Mononuclear cell (primary cell): Measurements from ENCODE around the gene SYS1. TPM values are rescaled to one million over a fixed set of nuclear protein-coding genes. Genes with fewer than 3 reads are reported as not detected.
A peak's percentile ranks its signal among the peaks of the same experiment; 100 is the strongest.

Experiments
- H3K27me3 ChIP-seq: 2 replicates; pipeline ENCODE4 v1.6.0; 2011; ENCODE audit warnings: low read length, control low read depth; ENCODE audit not compliant: insufficient read depth
- H3K4me1 ChIP-seq: 2 replicates; pipeline ENCODE4 v1.5.1; 2011; ENCODE audit warnings: mild to moderate bottlenecking, low read length, control low read depth; ENCODE audit not compliant: insufficient read depth
- H3K4me3 ChIP-seq: 2 replicates; pipeline ENCODE4 v1.5.1; 2011; ENCODE audit warnings: mild to moderate bottlenecking, low read length, moderate library complexity
- H3K9me3 ChIP-seq: 2 replicates; pipeline ENCODE4 v1.5.1; 2011; ENCODE audit warnings: low read depth, mild to moderate bottlenecking, control low read depth, low read length
- total RNA-seq: library from RNA; depleted of rRNA; stranded (reverse); fragments of >200 nt; gene quantifications from one replicate; pipeline ENCODE4 v1.2.3, GENCODE V29; 2012

The SYS1 gene
- total RNA-seq, 1 donor, result 63.8 TPM

GRCh38 chr20:45359406-45360148 lies 3.4 kb upstream of the SYS1 start:
- H3K4me3 ChIP-seq, result no peak overlapping the region
- H3K4me1 ChIP-seq, result peaks cover 47% of the 10 kb centered on the region
- no peaks in the 10 kb centered on the region for H3K27me3 ChIP-seq
- no peaks in the 10 kb centered on the region for H3K9me3 ChIP-seq

GRCh38 chr20:45361793-45362192 lies 1.2 kb upstream of the SYS1 start:
- H3K27me3 ChIP-seq, result no peaks in the 10 kb centered on the region
- no peak overlapping the region for H3K4me3 ChIP-seq
- H3K9me3 ChIP-seq, result no peaks in the 10 kb centered on the region
- H3K4me1 ChIP-seq, result peaks cover 67% of the 10 kb centered on the region

- H3K27me3 ChIP-seq, result no peaks in the 10 kb centered on the region
- peaks cover 77% of the 10 kb centered on the region for H3K4me1 ChIP-seq
- no peaks in the 10 kb centered on the region for H3K9me3 ChIP-seq
- H3K4me3 ChIP-seq, result peak overlapping the region; percentile 95
These were observed 896 bp downstream of the SYS1 start for GRCh38 chr20:45363611-45364492.

DNA sequence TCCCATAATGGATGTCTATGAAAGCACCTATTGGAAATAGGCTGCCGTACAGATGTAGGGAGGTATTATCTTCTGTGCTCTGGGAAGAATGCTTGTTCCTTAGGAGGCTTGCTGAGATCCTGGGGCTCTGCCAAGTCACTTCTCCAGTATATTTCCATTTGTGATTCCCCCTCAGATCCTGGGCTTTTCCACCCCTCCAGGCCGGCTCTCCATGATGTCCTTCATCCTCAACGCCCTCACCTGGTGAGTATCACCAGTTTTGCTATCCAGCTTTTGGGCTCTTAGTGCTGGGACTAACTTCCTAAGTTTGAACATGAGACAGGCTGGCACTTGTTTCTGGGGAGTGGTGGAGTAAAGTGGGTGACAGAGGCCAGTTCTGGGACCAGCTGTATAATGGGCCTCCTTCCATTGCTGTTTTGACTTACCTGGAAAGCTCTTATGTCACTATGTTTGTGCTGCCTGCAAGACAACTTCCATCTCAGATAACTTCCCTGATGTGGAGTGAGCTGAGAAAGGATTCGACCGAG lies 2.6 kb downstream of the SYS1 start:
- Histone ChIP-seq H3K4me3 (no peak overlapping the region), H3K9me3 (no peaks in the 10 kb centered on the region), H3K4me1 (peaks cover 88% of the 10 kb centered on the region), H3K27me3 (no peaks in the 10 kb centered on the region)

DNA sequence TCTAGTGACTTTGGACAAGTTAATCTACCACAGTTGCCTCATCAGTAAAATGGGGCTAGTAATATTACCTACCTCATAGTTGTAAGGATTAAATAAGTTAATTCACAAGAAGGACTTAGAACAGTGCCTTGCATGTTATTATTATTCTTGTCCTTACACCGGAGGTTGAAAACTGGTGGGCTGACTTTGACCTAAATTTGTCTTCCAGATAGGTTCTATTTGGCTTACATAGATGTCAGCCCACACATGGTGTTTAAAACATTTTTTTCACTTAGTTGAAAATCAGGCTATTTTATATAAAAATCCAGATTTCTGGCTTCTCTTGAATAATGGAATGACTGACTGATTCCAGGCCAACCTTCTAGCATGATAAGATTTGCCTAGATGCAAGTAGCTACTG lies 3.2 kb downstream of the SYS1 start:
- H3K9me3 ChIP-seq, result no peaks in the 10 kb centered on the region
- no peak overlapping the region for H3K4me3 ChIP-seq
- peaks cover 89% of the 10 kb centered on the region for H3K4me1 ChIP-seq

DNA sequence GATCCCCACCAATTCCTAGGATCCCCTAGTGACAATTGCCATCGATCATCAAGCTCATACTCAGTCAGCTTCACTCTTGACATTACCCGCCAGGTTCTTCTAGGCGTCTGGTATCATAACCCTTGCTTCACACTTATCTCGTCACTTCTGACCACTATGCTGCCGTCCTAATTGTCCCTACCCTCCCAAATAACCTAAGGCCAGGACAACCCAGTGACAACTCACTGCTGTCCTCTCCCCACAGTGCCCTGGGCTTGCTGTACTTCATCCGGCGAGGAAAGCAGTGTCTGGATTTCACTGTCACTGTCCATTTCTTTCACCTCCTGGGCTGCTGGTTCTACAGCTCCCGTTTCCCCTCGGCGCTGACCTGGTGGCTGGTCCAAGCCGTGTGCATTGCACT lies 3.7 kb downstream of the SYS1 start:
- peaks cover 84% of the 10 kb centered on the region for H3K4me1 ChIP-seq

More for the DNA sequence above, 3.2 kb downstream of the SYS1 start:
- H3K27me3 ChIP-seq, result no peaks in the 10 kb centered on the region

DNA sequence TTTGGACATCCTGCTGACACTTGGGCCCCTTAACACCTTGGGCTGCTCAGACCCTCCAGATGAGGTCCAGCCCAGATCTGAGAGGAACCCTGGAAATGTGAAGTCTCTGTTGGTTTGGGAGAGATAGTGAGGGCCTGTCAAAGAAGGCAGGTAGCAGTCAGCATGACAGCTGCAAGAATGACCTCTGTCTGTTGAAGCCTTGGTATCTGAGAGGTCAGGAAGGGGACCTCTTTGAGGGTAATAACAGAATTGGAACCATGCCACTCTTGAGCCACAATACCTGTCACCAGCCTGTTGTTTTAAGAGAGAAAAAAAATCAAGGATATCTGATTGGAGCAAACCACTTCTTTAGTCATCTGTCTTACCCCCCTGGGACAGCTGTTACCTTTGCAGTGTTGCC lies 4.2 kb downstream of the SYS1 start:
- Histone ChIP-seq H3K4me1 (peaks cover 82% of the 10 kb centered on the region), H3K9me3 (no peaks in the 10 kb centered on the region), H3K27me3 (no peaks in the 10 kb centered on the region), H3K4me3 (no peak overlapping the region)

More for the DNA sequence above, 3.7 kb downstream of the SYS1 start:
- H3K4me3 ChIP-seq, result no peak overlapping the region
- no peaks in the 10 kb centered on the region for H3K9me3 ChIP-seq
- H3K27me3 ChIP-seq, result no peaks in the 10 kb centered on the region

GRCh38 chr20:45368221-45368980 lies 5.4 kb downstream of the SYS1 start:
- Histone ChIP-seq H3K9me3 (no peaks in the 10 kb centered on the region), H3K27me3 (no peaks in the 10 kb centered on the region), H3K4me3 (no peak overlapping the region), H3K4me1 (peaks cover 87% of the 10 kb centered on the region)

- no peak overlapping the region for H3K4me3 ChIP-seq
- H3K27me3 ChIP-seq, result no peaks in the 10 kb centered on the region
- peaks cover 70% of the 10 kb centered on the region for H3K4me1 ChIP-seq
- no peaks in the 10 kb centered on the region for H3K9me3 ChIP-seq
These were observed 7.7 kb downstream of the SYS1 start for GRCh38 chr20:45370571-45371160.

DNA sequence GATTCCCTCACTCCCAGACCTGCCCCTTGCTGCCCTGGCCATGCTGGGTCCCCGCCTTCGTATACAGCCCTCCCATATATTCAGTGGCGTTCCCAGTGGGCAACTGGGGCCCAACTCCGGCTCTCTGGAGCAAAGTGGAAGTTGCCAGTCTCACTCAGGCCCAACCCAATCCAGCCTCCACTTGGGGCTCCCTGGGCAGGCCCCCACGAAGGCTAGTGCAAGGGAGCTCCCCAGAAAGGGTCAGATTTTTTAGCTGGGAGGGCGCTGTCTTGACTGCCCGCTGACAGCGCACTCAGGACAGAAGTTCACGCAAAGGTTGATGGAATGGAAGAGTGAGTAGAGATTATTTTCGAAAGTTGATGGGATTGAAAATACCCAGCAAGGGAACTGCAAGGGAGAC lies 9.3 kb downstream of the SYS1 start:
- Histone ChIP-seq H3K4me3 (no peak overlapping the region), H3K4me1 (peaks cover 57% of the 10 kb centered on the region), H3K27me3 (no peaks in the 10 kb centered on the region)

GRCh38 chr20:45372646-45373352 lies 9.8 kb downstream of the SYS1 start:
- no peaks in the 10 kb centered on the region for H3K9me3 ChIP-seq
- H3K27me3 ChIP-seq, result no peaks in the 10 kb centered on the region
- H3K4me1 ChIP-seq, result peaks cover 51% of the 10 kb centered on the region
- no peak overlapping the region for H3K4me3 ChIP-seq

More for the DNA sequence above, 9.3 kb downstream of the SYS1 start:
- no peaks in the 10 kb centered on the region for H3K9me3 ChIP-seq

- Histone ChIP-seq H3K9me3 (no peaks in the 10 kb centered on the region), H3K4me3 (peak overlapping the region; percentile 30), H3K4me1 (peaks cover 44% of the 10 kb centered on the region), H3K27me3 (no peaks in the 10 kb centered on the region)
These were observed 10.6 kb downstream of the SYS1 start for GRCh38 chr20:45373353-45374100.

- H3K27me3 ChIP-seq, result no peaks in the 10 kb centered on the region
These were observed 11.1 kb downstream of the SYS1 start for GRCh38 chr20:45374101-45374467.

More at GRCh38 chr20:45374101-45374467, 11.1 kb downstream of the SYS1 start:
- H3K4me1 ChIP-seq, result peaks cover 38% of the 10 kb centered on the region
- H3K4me3 ChIP-seq, result peak overlapping the region; percentile 30
- H3K9me3 ChIP-seq, result no peaks in the 10 kb centered on the region
